A673 (cell line): ENCODE measurements around the gene LMNTD2. TPM values are rescaled to one million over a fixed set of nuclear protein-coding genes. Genes with fewer than 3 reads are reported as not detected.

Experiments used
- BruUV-seq: library from RNA; stranded (reverse); fragments of 400-500 nt; replicated peaks from 2 replicates; lab custom pipeline; 2021; lab: Mats Ljungman, UMichigan
- CTCF ChIA-PET: fragments of 300-600 bp; sonication (Branson Sonifier 250); formaldehyde crosslinking; loops from one replicate; lab custom pipeline; 2022; ENCODE audit warnings: antibody characterized with exemption; lab: Charles Lee
- POLR2A ChIA-PET: fragments of 300-600 bp; sonication (Branson Sonifier 250); formaldehyde crosslinking; loops from one replicate; lab custom pipeline; 2022; ENCODE audit warnings: antibody characterized with exemption; ENCODE audit not compliant: low non-redundant PET; lab: Charles Lee
- DNase-seq: peaks from one replicate; pipeline ENCODE4 v3.0.0-alpha.2; 2015; ENCODE audit warnings: low spot score
- H3K27ac ChIP-seq: fragments of 200-600 bp; sonication (generic); 2 replicates; pipeline ENCODE4 v1.5.1; 2016; ENCODE audit warnings: mixed run types, low read depth, mild to moderate bottlenecking, mixed read lengths, antibody characterized with exemption, low read length; ENCODE audit not compliant: poor library complexity, severe bottlenecking
- H3K27me3 ChIP-seq: fragments of 200-600 bp; sonication (generic); replicated peaks from 2 replicates; pipeline ENCODE4 v1.6.1; 2017; ENCODE audit warnings: mixed run types, low read depth, mild to moderate bottlenecking, mixed read lengths, antibody characterized with exemption, low read length; ENCODE audit not compliant: insufficient read depth, poor library complexity
- H3K36me3 ChIP-seq: fragments of 200-600 bp; sonication (generic); 2 replicates; pipeline ENCODE4 v1.6.1; 2016; ENCODE audit warnings: mixed run types, mild to moderate bottlenecking, mixed read lengths, antibody characterized with exemption, low read length; ENCODE audit not compliant: insufficient read depth, poor library complexity, severe bottlenecking
- H3K4me1 ChIP-seq: fragments of 200-600 bp; sonication (generic); 2 replicates; pipeline ENCODE4 v1.6.1; 2017; ENCODE audit warnings: mixed run types, mild to moderate bottlenecking, mixed read lengths, antibody characterized with exemption, low read length; ENCODE audit not compliant: insufficient read depth, poor library complexity, severe bottlenecking
- H3K4me3 ChIP-seq: fragments of 200-600 bp; sonication (generic); 2 replicates; pipeline ENCODE4 v1.5.1; 2016; ENCODE audit warnings: low read depth, mixed run types, mild to moderate bottlenecking, mixed read lengths, low read length; ENCODE audit not compliant: poor library complexity, severe bottlenecking
- H3K9me3 ChIP-seq: fragments of 200-600 bp; sonication (generic); 2 replicates; pipeline ENCODE4 v1.6.1; 2016; ENCODE audit warnings: mixed run types, low read depth, mild to moderate bottlenecking, mixed read lengths, antibody characterized with exemption, low read length; ENCODE audit not compliant: poor library complexity, severe bottlenecking
- CTCF ChIP-seq: fragments of 300-800, 200-600 bp; sonication (generic); conservative IDR thresholded peaks from 2 replicates; pipeline ENCODE4 v1.5.1; 2017; ENCODE audit warnings: low read depth, mild to moderate bottlenecking, antibody characterized with exemption, low read length, moderate library complexity, mixed read lengths
- EZH2 ChIP-seq: fragments of 200-600 bp; sonication (generic); IDR thresholded peaks from 2 replicates; pipeline ENCODE4 v1.6.1; 2017; ENCODE audit warnings: borderline replicate concordance, low read depth, mild to moderate bottlenecking, mixed read lengths, antibody characterized with exemption, low read length; ENCODE audit not compliant: poor library complexity, severe bottlenecking
- intact Hi-C: fragments of 100-400 bp; cut with micrococcal nuclease; formaldehyde crosslinking; loops from one replicate; pipeline ENCODE4 v1.10.0; 2022; ENCODE audit not compliant: unreplicated experiment
- total RNA-seq: library from RNA; stranded (reverse); gene quantifications from 2 replicates; pipeline ENCODE4 v1.2.3, GENCODE V29; 2021

LMNTD2 gene
- total RNA-seq, 1 experiment from 2014 or later, result 1.1 TPM

GRCh38 chr11:598005-598680, 37.6 kb upstream of the LMNTD2 start:
- no peak for DNase-seq
- Histone ChIP-seq H3K4me1 (no peaks in the 10 kb centered on the region), H3K27ac (no peak overlapping the region), H3K4me3 (no peak overlapping the region), H3K27me3 (no peaks in the 10 kb centered on the region), H3K36me3 (peaks cover 46% of the 10 kb centered on the region), H3K9me3 (no peaks in the 10 kb centered on the region)
- POLR2A ChIA-PET, result no interaction called here
- intact Hi-C loops, result no loop called here
- TF ChIP-seq EZH2, result no peak
- TF ChIP-seq CTCF, result no peak
- CTCF ChIA-PET, result no interaction called here
- no TSS peak for BruUV-seq

- Histone ChIP-seq H3K4me3 (no peak overlapping the region), H3K27ac (no peak overlapping the region), H3K36me3 (peaks cover 54% of the 10 kb centered on the region), H3K9me3 (no peaks in the 10 kb centered on the region), H3K4me1 (no peaks in the 10 kb centered on the region), H3K27me3 (no peaks in the 10 kb centered on the region)
- ChIA-PET CTCF (no interaction called here), POLR2A (no interaction called here)
- intact Hi-C loops, result no loop called here
- BruUV-seq, result no TSS peak
- DNase-seq, result no peak
- no peak for TF ChIP-seq CTCF
- TF ChIP-seq EZH2, result no peak
Observed at GRCh38 chr11:597166-597725, 36.7 kb upstream of the LMNTD2 start.

- no TSS peak for BruUV-seq
- Histone ChIP-seq H3K9me3 (no peaks in the 10 kb centered on the region), H3K36me3 (peaks cover 49% of the 10 kb centered on the region), H3K4me3 (no peak overlapping the region), H3K27ac (no peak overlapping the region), H3K27me3 (no peaks in the 10 kb centered on the region), H3K4me1 (no peaks in the 10 kb centered on the region)
- CTCF ChIA-PET, result no interaction called here
- intact Hi-C loops, result no loop called here
- TF ChIP-seq EZH2, result no peak
- TF ChIP-seq CTCF, result no peak
- DNase-seq, result no peak
- POLR2A ChIA-PET, result no interaction called here
Observed at GRCh38 chr11:596374-596773, 35.8 kb upstream of the LMNTD2 start.
